A673 (cell line): ENCODE results near the gene NAGS.

Source experiments
- CTCF ChIP-seq: fragments of 300-800, 200-600 bp; sonication (generic); conservative IDR thresholded peaks from 2 replicates; pipeline ENCODE4 v1.5.1; 2017; ENCODE audit warnings: low read depth, mild to moderate bottlenecking, antibody characterized with exemption, low read length, moderate library complexity, mixed read lengths
- EZH2 ChIP-seq: fragments of 200-600 bp; sonication (generic); IDR thresholded peaks from 2 replicates; pipeline ENCODE4 v1.6.1; 2017; ENCODE audit warnings: borderline replicate concordance, low read depth, mild to moderate bottlenecking, mixed read lengths, antibody characterized with exemption, low read length; ENCODE audit not compliant: poor library complexity, severe bottlenecking

- TF ChIP-seq EZH2 (no peak), CTCF (no peak)
Observed at GRCh38 chr17:44005527-44006271, 1.3 kb downstream of the NAGS start.
